IPS-20b (cell line): ENCODE measurements around the gene PMEPA1.

Experiments
- H3K27ac ChIP-seq: one replicate; pipeline ENCODE4 v1.5.1; 2013; ENCODE audit warnings: low read length
- H3K27me3 ChIP-seq: 2 replicates; pipeline ENCODE4 v1.6.1; 2013; ENCODE audit warnings: mild to moderate bottlenecking, low read length, inconsistent platforms; ENCODE audit not compliant: insufficient read depth
- H3K36me3 ChIP-seq: 2 replicates; pipeline ENCODE4 v1.6.1; 2013; ENCODE audit warnings: low read depth, mild to moderate bottlenecking, inconsistent platforms, low read length, moderate library complexity; ENCODE audit not compliant: insufficient read depth
- H3K4me1 ChIP-seq: 2 replicates; pipeline ENCODE4 v1.6.1; 2013; ENCODE audit warnings: mild to moderate bottlenecking, control low read depth, inconsistent platforms, low read length, moderate library complexity; ENCODE audit not compliant: insufficient read depth
- H3K4me3 ChIP-seq: 2 replicates; pipeline ENCODE4 v1.5.1; 2013; ENCODE audit warnings: mild to moderate bottlenecking, low read length, inconsistent platforms
- H3K9ac ChIP-seq: 2 replicates; pipeline ENCODE4 v1.6.1; 2013; ENCODE audit warnings: low read depth, mild to moderate bottlenecking, inconsistent platforms, low read length, moderate library complexity
- H3K9me3 ChIP-seq: 2 replicates; pipeline ENCODE4 v1.6.1; 2013; ENCODE audit warnings: mild to moderate bottlenecking, low read depth, low read length, inconsistent platforms; ENCODE audit not compliant: insufficient read depth

The PMEPA1 gene

DNA sequence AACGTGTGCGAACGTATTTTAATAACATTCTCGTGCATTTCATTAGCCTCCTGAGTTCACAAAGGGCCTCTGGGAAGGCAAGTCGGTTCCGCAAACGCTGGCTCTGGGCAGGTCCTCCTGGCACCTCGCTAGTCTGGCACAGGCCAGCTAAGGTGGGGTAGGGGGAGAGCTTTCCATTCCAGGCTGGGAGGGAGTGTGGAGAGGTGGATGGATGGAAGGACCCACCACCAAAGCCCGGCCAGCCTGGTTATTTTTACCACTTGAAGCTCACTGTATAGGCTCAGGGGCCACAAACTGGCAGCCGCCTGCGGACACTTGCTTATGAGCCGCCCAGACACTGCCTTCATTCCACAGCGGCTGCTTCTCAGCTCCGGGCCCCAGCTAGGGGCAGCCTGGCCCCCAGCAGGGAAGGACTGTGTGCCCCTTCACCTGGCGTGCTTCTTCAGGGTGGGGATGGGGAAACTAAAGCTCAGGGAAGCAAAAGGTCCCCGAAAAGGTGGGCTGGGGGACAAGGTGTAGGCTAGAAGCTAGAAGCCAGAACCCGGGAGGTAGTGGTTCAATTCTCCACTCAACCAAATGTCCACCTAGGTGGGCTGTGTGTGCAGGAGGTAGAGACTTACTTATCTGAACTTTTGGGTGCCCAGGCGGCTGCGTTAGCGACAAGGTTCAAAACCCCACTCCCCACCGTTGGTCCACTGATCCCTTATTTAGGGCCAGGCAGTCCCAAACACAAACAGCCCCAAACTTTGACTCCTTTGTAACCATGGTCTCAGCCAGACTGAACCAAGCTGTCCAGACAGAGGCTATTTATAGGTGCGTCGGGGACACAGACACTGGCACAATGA, 1.7 kb downstream of the PMEPA1 start:
- Histone ChIP-seq H3K36me3 (no peaks in the 10 kb centered on the region), H3K4me1 (peaks cover 18% of the 10 kb centered on the region), H3K9me3 (no peaks in the 10 kb centered on the region), H3K27ac (no peak overlapping the region), H3K9ac (peak overlapping the region; percentile 83), H3K27me3 (peaks cover 33% of the 10 kb centered on the region), H3K4me3 (peak overlapping the region; percentile 90)

- no peak overlapping the region for H3K27ac ChIP-seq
- H3K4me1 ChIP-seq, result peaks cover 18% of the 10 kb centered on the region
- peaks cover 33% of the 10 kb centered on the region for H3K27me3 ChIP-seq
- H3K9ac ChIP-seq, result no peak overlapping the region
- H3K36me3 ChIP-seq, result no peaks in the 10 kb centered on the region
- H3K4me3 ChIP-seq, result peak overlapping the region; percentile 90
- no peaks in the 10 kb centered on the region for H3K9me3 ChIP-seq
Measured at GRCh38 chr20:57707320-57707719, 2.5 kb downstream of the PMEPA1 start.

DNA sequence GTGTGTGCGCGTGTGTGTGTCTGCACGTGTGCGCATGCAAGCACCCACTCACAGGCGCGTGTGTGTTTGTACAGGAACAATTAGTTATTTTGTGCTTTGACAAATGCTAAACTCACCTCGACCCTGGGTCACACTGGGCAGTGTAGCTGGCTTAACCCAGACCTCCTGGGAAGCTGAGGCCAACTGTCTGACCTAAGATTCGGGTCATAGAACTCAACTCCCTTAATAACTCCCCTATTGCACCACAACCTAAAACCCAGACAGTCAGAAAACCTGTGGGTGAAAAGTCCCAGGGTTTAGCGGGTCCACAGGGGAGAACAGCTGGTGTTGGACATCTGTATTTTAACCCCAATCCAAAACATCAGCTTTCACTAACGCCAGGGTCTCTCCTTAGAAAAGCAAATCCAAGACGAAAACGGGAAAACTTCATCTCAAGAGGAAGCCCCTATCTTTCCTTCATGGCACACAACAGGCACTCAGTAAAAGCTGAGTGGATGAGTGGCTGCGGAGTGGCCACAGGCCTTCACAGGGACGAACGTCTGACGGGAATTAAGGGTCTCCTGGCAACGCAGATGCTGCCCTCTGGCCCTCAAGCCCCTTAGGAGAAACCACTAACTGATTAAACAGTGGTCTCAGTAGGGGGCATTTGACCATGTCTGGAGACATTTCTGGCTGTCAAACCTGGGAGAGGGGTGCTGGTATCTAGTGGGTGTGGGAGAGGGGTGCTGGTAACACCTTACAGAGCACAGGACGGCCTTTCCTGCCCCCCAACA, 4.5 kb downstream of the PMEPA1 start:
- no peak overlapping the region for H3K9ac ChIP-seq
- no peaks in the 10 kb centered on the region for H3K9me3 ChIP-seq
- H3K4me3 ChIP-seq, result no peak overlapping the region
- peaks cover 19% of the 10 kb centered on the region for H3K27me3 ChIP-seq
- H3K27ac ChIP-seq, result no peak overlapping the region
- peaks cover 14% of the 10 kb centered on the region for H3K4me1 ChIP-seq
- no peaks in the 10 kb centered on the region for H3K36me3 ChIP-seq

GRCh38 chr20:57704245-57704644, 5.6 kb downstream of the PMEPA1 start:
- peaks cover 14% of the 10 kb centered on the region for H3K4me1 ChIP-seq
- no peak overlapping the region for H3K27ac ChIP-seq
- peaks cover 19% of the 10 kb centered on the region for H3K27me3 ChIP-seq
- no peak overlapping the region for H3K4me3 ChIP-seq
- H3K36me3 ChIP-seq, result no peaks in the 10 kb centered on the region
- no peaks in the 10 kb centered on the region for H3K9me3 ChIP-seq
- no peak overlapping the region for H3K9ac ChIP-seq

DNA sequence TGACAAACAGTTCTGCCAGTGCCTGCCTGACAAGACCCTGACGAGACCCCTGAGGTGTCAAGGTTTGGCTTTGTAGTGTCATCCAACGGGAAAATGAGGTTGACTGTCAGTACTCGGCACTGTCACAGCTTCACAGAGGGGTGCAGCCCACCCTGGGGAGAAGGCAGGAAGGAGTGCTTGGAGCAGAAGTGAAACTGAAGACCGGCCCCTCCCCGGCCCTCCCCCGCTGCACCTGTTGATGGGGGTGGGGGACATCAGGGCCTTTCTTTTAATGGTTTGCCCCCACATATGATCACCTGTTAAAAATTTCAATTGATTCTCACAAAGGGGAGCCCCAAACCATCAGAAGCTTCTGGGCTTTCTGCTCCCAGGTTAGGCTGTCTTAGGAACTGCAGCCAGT, 6.8 kb downstream of the PMEPA1 start:
- Histone ChIP-seq H3K9me3 (no peaks in the 10 kb centered on the region), H3K27me3 (peaks cover 9% of the 10 kb centered on the region), H3K4me3 (no peak overlapping the region), H3K4me1 (peaks cover 17% of the 10 kb centered on the region), H3K27ac (no peak overlapping the region), H3K36me3 (no peaks in the 10 kb centered on the region), H3K9ac (no peak overlapping the region)

- Histone ChIP-seq H3K4me1 (peaks cover 14% of the 10 kb centered on the region), H3K9me3 (no peaks in the 10 kb centered on the region), H3K27me3 (peaks cover 5% of the 10 kb centered on the region; the same call in 1 of the 2 replicates), H3K36me3 (no peaks in the 10 kb centered on the region), H3K9ac (no peak overlapping the region), H3K27ac (no peak overlapping the region), H3K4me3 (no peak overlapping the region)
Measured at GRCh38 chr20:57702521-57702920, 7.3 kb downstream of the PMEPA1 start.

- Histone ChIP-seq H3K9me3 (no peaks in the 10 kb centered on the region), H3K4me3 (no peak overlapping the region), H3K9ac (no peak overlapping the region), H3K27me3 (peaks cover 3% of the 10 kb centered on the region; the same call in 1 of the 2 replicates), H3K4me1 (peaks cover 13% of the 10 kb centered on the region), H3K36me3 (no peaks in the 10 kb centered on the region), H3K27ac (no peak overlapping the region)
Measured at GRCh38 chr20:57702091-57702490, 7.7 kb downstream of the PMEPA1 start.

DNA sequence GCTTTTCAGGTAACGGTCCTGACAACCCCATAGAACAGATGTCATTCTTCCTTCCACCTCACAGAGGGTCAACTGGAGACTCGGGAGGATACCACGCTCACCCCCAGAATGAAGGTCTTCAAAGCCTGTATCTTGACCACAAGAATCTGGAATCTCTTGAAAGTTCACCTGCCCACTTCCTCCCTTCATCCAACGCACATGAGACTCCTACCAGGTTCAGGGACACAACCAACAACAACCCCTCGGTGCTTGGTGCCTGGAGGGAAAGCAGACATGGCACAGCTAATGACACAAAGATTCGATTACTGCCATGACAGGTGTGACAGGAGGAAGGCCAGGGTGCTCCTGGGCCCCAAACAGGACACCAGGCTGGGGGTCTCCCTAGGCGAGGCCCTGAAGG, 8.2 kb downstream of the PMEPA1 start:
- H3K4me3 ChIP-seq, result no peak overlapping the region
- H3K9me3 ChIP-seq, result no peaks in the 10 kb centered on the region
- no peaks in the 10 kb centered on the region for H3K36me3 ChIP-seq
- H3K27me3 ChIP-seq, result no peaks in the 10 kb centered on the region
- H3K27ac ChIP-seq, result no peak overlapping the region
- H3K9ac ChIP-seq, result no peak overlapping the region
- peaks cover 10% of the 10 kb centered on the region for H3K4me1 ChIP-seq

GRCh38 chr20:57701090-57701489, 8.7 kb downstream of the PMEPA1 start:
- Histone ChIP-seq H3K4me1 (peaks cover 7% of the 10 kb centered on the region), H3K27me3 (no peaks in the 10 kb centered on the region), H3K36me3 (no peaks in the 10 kb centered on the region), H3K4me3 (no peak overlapping the region), H3K9me3 (no peaks in the 10 kb centered on the region), H3K27ac (no peak overlapping the region), H3K9ac (no peak overlapping the region)

GRCh38 chr20:57699395-57699794, 10.4 kb downstream of the PMEPA1 start:
- Histone ChIP-seq H3K9me3 (no peaks in the 10 kb centered on the region), H3K27ac (no peak overlapping the region), H3K9ac (no peak overlapping the region), H3K36me3 (no peaks in the 10 kb centered on the region), H3K27me3 (no peaks in the 10 kb centered on the region), H3K4me1 (peaks cover 3% of the 10 kb centered on the region), H3K4me3 (no peak overlapping the region)

DNA sequence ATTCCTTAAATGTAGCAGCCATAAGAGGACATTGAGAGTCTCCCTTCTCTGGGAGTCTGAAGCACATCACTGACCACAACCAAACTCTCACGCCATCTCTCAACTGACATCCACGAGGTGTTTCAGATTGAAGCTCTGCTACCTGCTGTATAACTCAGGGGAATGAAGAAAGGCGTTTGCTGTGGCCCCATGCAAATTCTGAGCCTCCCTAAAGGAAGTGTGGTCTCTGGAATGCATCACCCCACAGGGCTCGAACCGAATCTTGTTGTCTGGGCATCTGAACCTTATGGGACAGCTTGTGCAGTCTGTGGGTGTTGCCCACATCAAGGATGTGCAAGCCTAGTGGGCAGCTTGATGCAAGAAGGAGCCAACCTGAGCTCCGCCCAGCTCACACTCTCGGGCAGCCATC, 10.9 kb downstream of the PMEPA1 start:
- no peaks in the 10 kb centered on the region for H3K27me3 ChIP-seq
- no peak overlapping the region for H3K4me3 ChIP-seq
- H3K27ac ChIP-seq, result no peak overlapping the region
- H3K9ac ChIP-seq, result no peak overlapping the region
- H3K9me3 ChIP-seq, result no peaks in the 10 kb centered on the region
- H3K4me1 ChIP-seq, result peaks cover 3% of the 10 kb centered on the region
- H3K36me3 ChIP-seq, result no peaks in the 10 kb centered on the region
